H9 (cell line): ENCODE measurements around the gene ATAT1. TPM values are rescaled to one million over a fixed set of nuclear protein-coding genes. Genes with fewer than 3 reads are reported as not detected.

ENCODE experiments used
- DNase-seq: peaks from one replicate; pipeline ENCODE4 v3.0.0-alpha.2; 2017
- H2AFZ ChIP-seq: one replicate; pipeline ENCODE4 v1.6.1; 2013; ENCODE audit warnings: mild to moderate bottlenecking, low read length, control low read depth, moderate library complexity
- H2AK5ac ChIP-seq: 2 replicates; pipeline ENCODE4 v1.6.1; 2013; ENCODE audit warnings: low read length, control low read depth, mixed read lengths; ENCODE audit not compliant: insufficient read length
- H2BK120ac ChIP-seq: one replicate; pipeline ENCODE4 v1.6.1; 2013; ENCODE audit warnings: low read depth, mild to moderate bottlenecking, low read length, control low read depth, inconsistent platforms; ENCODE audit not compliant: poor library complexity, severe bottlenecking
- H2BK12ac ChIP-seq: 2 replicates; pipeline ENCODE4 v1.6.1; 2013; ENCODE audit warnings: low read length, control low read depth, mixed read lengths, low read depth; ENCODE audit not compliant: insufficient read length
- H2BK15ac ChIP-seq: 2 replicates; pipeline ENCODE4 v1.6.1; 2013; ENCODE audit warnings: low read depth, low read length, control low read depth
- H2BK20ac ChIP-seq: one replicate; pipeline ENCODE4 v1.6.1; 2013; ENCODE audit warnings: low read depth, mild to moderate bottlenecking, low read length, control low read depth, inconsistent platforms; ENCODE audit not compliant: poor library complexity, severe bottlenecking
- H2BK5ac ChIP-seq: 2 replicates; pipeline ENCODE4 v1.6.1; 2013; ENCODE audit warnings: low read length, control low read depth, mixed read lengths; ENCODE audit not compliant: insufficient read length
- H3K14ac ChIP-seq: 2 replicates; pipeline ENCODE4 v1.6.1; 2013; ENCODE audit warnings: low read length, control low read depth; ENCODE audit not compliant: insufficient read depth
- H3K18ac ChIP-seq: 2 replicates; pipeline ENCODE4 v1.6.1; 2013; ENCODE audit warnings: low read depth, mild to moderate bottlenecking, mixed read lengths, low read length, control low read depth; ENCODE audit not compliant: insufficient read length
- H3K23ac ChIP-seq: 2 replicates; pipeline ENCODE4 v1.6.1; 2013; ENCODE audit warnings: low read length, control low read depth, mixed read lengths, low read depth; ENCODE audit not compliant: insufficient read length
- H3K23me2 ChIP-seq: 2 replicates; pipeline ENCODE4 v1.6.1; 2013; ENCODE audit warnings: low read depth, mild to moderate bottlenecking, mixed read lengths, low read length, control low read depth; ENCODE audit not compliant: insufficient read length, poor library complexity, severe bottlenecking
- H3K27ac ChIP-seq: 2 replicates; pipeline ENCODE4 v1.5.1; 2013; ENCODE audit warnings: low read length, control low read depth, mixed read lengths, low read depth; ENCODE audit not compliant: insufficient read length
- H3K27me3 ChIP-seq: 2 replicates; pipeline ENCODE4 v1.6.1; 2013; ENCODE audit warnings: low read length, control low read depth, inconsistent platforms; ENCODE audit not compliant: insufficient read depth
- H3K4ac ChIP-seq: 2 replicates; pipeline ENCODE4 v1.6.1; 2013; ENCODE audit warnings: low read depth, mild to moderate bottlenecking, control low read depth, inconsistent platforms, low read length, moderate library complexity
- H3K4me1 ChIP-seq: 2 replicates; pipeline ENCODE4 v1.6.1; 2013; ENCODE audit warnings: low read length, control low read depth, inconsistent platforms; ENCODE audit not compliant: insufficient read depth
- H3K4me2 ChIP-seq: 2 replicates; pipeline ENCODE4 v1.6.1; 2013; ENCODE audit warnings: low read length, control low read depth, mixed read lengths; ENCODE audit not compliant: insufficient read length, insufficient read depth
- H3K56ac ChIP-seq: 2 replicates; pipeline ENCODE4 v1.6.1; 2013; ENCODE audit warnings: low read depth, mild to moderate bottlenecking, mixed read lengths, low read length, control low read depth; ENCODE audit not compliant: insufficient read length
- H3K79me1 ChIP-seq: 2 replicates; pipeline ENCODE4 v1.6.1; 2013; ENCODE audit warnings: low read depth, mild to moderate bottlenecking, moderate library complexity, low read length, control low read depth, inconsistent platforms; ENCODE audit not compliant: insufficient read depth, poor library complexity, severe bottlenecking
- H3K79me2 ChIP-seq: 2 replicates; pipeline ENCODE4 v1.6.1; 2013; ENCODE audit warnings: low read length, control low read depth, inconsistent platforms; ENCODE audit not compliant: insufficient read depth
- H3K9ac ChIP-seq: 2 replicates; pipeline ENCODE4 v1.6.1; 2013; ENCODE audit warnings: low read length, control low read depth, mixed read lengths; ENCODE audit not compliant: insufficient read length; ENCODE audit errors: extremely low read depth
- H3K9me3 ChIP-seq: one replicate; pipeline ENCODE4 v1.6.1; 2013; ENCODE audit warnings: low read depth, low read length, inconsistent platforms; ENCODE audit not compliant: control insufficient read depth
- H3T11ph ChIP-seq: one replicate; pipeline ENCODE4 v1.6.1; 2013; ENCODE audit warnings: mild to moderate bottlenecking, low read length, control low read depth, inconsistent platforms
- H4K20me1 ChIP-seq: one replicate; pipeline ENCODE4 v1.6.1; 2013; ENCODE audit not compliant: control insufficient read depth, insufficient read length, insufficient read depth
- H4K5ac ChIP-seq: 2 replicates; pipeline ENCODE4 v1.6.1; 2013; ENCODE audit warnings: low read depth, mild to moderate bottlenecking, mixed read lengths, low read length, control low read depth; ENCODE audit not compliant: insufficient read length
- H4K8ac ChIP-seq: replicated peaks from 2 replicates; pipeline ENCODE4 v1.6.1; 2013; ENCODE audit warnings: low read length, control low read depth, mixed read lengths, low read depth; ENCODE audit not compliant: insufficient read length
- H4K91ac ChIP-seq: 2 replicates; pipeline ENCODE4 v1.6.1; 2013; ENCODE audit warnings: low read depth, mild to moderate bottlenecking, moderate library complexity, mixed read lengths, low read length, control low read depth; ENCODE audit not compliant: insufficient read length
- H3K27ac Mint-ChIP-seq, 3 experiments: 2 replicates in 2 of 3; 3 replicates in 1 of 3; pipeline ENCODE4 v1.8.0; 2020 to 2021; ENCODE audit warnings: mixed read lengths in 3 of 3, mild to moderate bottlenecking in 1 of 3, moderate library complexity in 1 of 3
- H3K27me3 Mint-ChIP-seq: 2 replicates; pipeline ENCODE4 v1.8.0; 2021; ENCODE audit warnings: low read depth, mild to moderate bottlenecking, moderate library complexity, mixed read lengths
- H3K36me3 Mint-ChIP-seq, 3 experiments: 2 replicates in 2 of 3; 3 replicates in 1 of 3; pipeline ENCODE4 v1.8.0; 2020 to 2021; ENCODE audit warnings: low read depth in 3 of 3, mixed read lengths in 3 of 3; ENCODE audit not compliant: insufficient read depth in 1 of 3
- H3K4me1 Mint-ChIP-seq, 2 experiments: 2 replicates each; pipeline ENCODE4 v1.8.0; 2020; ENCODE audit warnings: mixed read lengths in 2 of 2
- H3K4me3 Mint-ChIP-seq, 2 experiments: 2 replicates in 1 of 2; 3 replicates in 1 of 2; pipeline ENCODE4 v1.8.0; 2020 to 2021; ENCODE audit warnings: mild to moderate bottlenecking in 2 of 2, mixed read lengths in 2 of 2, moderate library complexity in 1 of 2
- H3K9me3 Mint-ChIP-seq, 2 experiments: 2 replicates in 1 of 2; 3 replicates in 1 of 2; pipeline ENCODE4 v1.8.0; 2020; ENCODE audit warnings: mild to moderate bottlenecking in 2 of 2, mixed read lengths in 2 of 2, moderate library complexity in 1 of 2
- CTCF ChIP-seq: fragments of 200-600 bp; sonication (generic); conservative IDR thresholded peaks from 3 replicates; pipeline ENCODE4 v1.8.0; 2021; ENCODE audit warnings: antibody characterized with exemption, mild to moderate bottlenecking
- WGBS: extraction: QIAGEN DNeasy Blood & Tissue Kit; methylation state at CpG from one replicate; pipeline ENCODE4 v1.1.7; 2013; ENCODE audit warnings: missing lambda C conversion rate, low lambda C conversion rate, mixed read lengths; ENCODE audit not compliant: insufficient read length; ENCODE audit errors: extremely low coverage; 5-methylcytosine and 5-hydroxymethylcytosine counted together
- total RNA-seq: library from RNA; stranded (reverse); gene quantifications from 2 replicates; pipeline ENCODE4 v1.2.1, GENCODE V29; 2021

Gene ATAT1
- total RNA-seq, 1 experiment from 2014 or later = 20.1 TPM

GRCh38 chr6:30645989-30646388 lies 19.3 kb downstream of the ATAT1 start:
- peaks cover 2% of the 10 kb centered on the region for H3K79me1 ChIP-seq
- no peak overlapping the region for H3K9ac ChIP-seq
- H3K4me1 ChIP-seq = no peaks in the 10 kb centered on the region
- no peaks in the 10 kb centered on the region for H3K27me3 Mint-ChIP-seq
- no peak overlapping the region for H4K5ac ChIP-seq
- peak overlapping the region; percentile 85 to 94 for H3K4me3 Mint-ChIP-seq
- peaks cover 14 to 17% of the 10 kb centered on the region in 2 experiments for H3K4me1 Mint-ChIP-seq
- no peak overlapping the region for H2AFZ ChIP-seq
- H2BK5ac ChIP-seq = no peak overlapping the region
- no peak overlapping the region for H3K4ac ChIP-seq
- H3K14ac ChIP-seq = no peak overlapping the region
- no peak overlapping the region for H3K23ac ChIP-seq
- peaks cover 8% of the 10 kb centered on the region for H3K23me2 ChIP-seq
- H2AK5ac ChIP-seq = no peak overlapping the region
- H3K79me2 ChIP-seq = no peaks in the 10 kb centered on the region
- H3K36me3 Mint-ChIP-seq = peaks cover 12 to 61% (median 55%) of the 10 kb centered on the region in 3 experiments
- H3K9me3 ChIP-seq = no peaks in the 10 kb centered on the region
- no peak overlapping the region for H2BK20ac ChIP-seq
- H4K20me1 ChIP-seq = no peaks in the 10 kb centered on the region
- H2BK120ac ChIP-seq = no peak overlapping the region
- H3K56ac ChIP-seq = no peak overlapping the region
- H3K9me3 Mint-ChIP-seq = no peaks in the 10 kb centered on the region
- H4K8ac ChIP-seq = no peak overlapping the region
- no peak for DNase-seq
- no peak overlapping the region for H3T11ph ChIP-seq
- no peak overlapping the region for H3K18ac ChIP-seq
- no CpG with 5 or more reads among the region's 1 CpG for WGBS
- no peak overlapping the region for H2BK15ac ChIP-seq
- no peak for TF ChIP-seq CTCF
- H3K27ac ChIP-seq = no peak overlapping the region
- no peaks in the 10 kb centered on the region for H3K27me3 ChIP-seq
- H3K27ac Mint-ChIP-seq = peak overlapping the region in 1 of 3 experiments; percentile 53; a peak in 2 of 7 replicates
- no peak overlapping the region for H2BK12ac ChIP-seq
- H3K4me2 ChIP-seq = peak overlapping the region; percentile 76
- no peak overlapping the region for H4K91ac ChIP-seq
